Measurements from ENCODE around the gene OXSR1.
"Not testable (repeated sequence)": the region's sequence is repeated elsewhere in the genome, so short reads cannot be mapped to it uniquely, and the experiment has no call there.

DNA sequence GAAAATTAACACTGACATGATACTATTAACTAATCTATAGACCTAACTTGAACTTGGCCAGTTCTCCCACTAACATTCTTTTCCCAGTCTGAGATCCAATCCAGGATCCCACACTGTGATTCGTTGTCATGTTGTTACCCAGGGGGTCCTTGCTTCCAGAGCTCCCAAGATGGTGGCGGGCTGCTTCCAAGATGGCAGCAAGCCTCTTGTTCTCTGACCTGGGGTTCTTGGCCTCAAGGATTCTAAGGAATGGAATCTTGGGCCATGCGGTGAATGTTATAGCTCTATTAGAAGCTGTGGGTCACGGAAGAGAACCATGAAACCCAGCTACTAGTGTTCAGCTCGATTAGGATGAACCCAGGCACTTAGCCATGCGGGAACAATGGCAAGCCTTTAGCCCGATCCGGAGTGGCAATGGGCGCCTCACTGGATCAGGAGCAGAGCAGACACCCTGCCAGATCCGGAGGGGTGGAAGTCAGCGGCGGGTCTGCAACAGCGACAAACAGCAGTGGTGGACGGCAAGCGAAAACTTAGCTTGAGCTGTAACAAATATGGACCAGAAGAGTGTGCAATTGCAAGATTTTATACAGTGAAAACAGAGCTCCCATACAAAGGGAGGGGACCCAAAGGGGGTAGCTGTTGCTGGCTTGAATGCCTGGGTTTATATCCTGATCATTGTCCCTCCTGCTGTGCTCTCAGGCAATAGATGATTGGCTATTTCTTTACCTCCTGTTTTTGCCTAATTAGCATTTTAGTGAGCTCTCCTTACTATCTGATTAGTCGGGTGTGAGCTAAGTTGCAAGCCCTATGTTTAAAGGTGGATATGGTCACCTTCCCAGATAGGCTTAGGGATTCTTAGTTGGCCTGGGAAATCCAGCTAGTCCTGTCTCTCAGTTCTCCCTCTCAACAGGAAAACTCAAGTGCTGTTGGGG is 124.2 kb downstream of the OXSR1 start:
- TF ChIP-seq CTCF (conservative IDR thresholded peaks at IDR 0.05; ENCODE audit: low read length); EZH2phosphoT487 (IDR thresholded peaks at IDR 0.05; ENCODE audit: borderline replicate concordance): not testable (repeated sequence)

Data from Loucy (cell line).